Ishikawa (cell line): Measurements from ENCODE around the gene RREB1.

Experiments used
- CEBPB ChIP-seq: IDR thresholded peaks from 2 replicates; pipeline ENCODE4 v1.6.1; 2012
- CREB1 ChIP-seq: IDR thresholded peaks from 2 replicates; pipeline ENCODE4 v1.6.1; 2012; ENCODE audit warnings: low read depth
- EGR1 ChIP-seq: IDR thresholded peaks from 2 replicates; pipeline ENCODE4 v1.6.1; 2012
- EP300 ChIP-seq: IDR thresholded peaks from 2 replicates; pipeline ENCODE4 v1.6.1; 2012; ENCODE audit warnings: borderline replicate concordance
- FOXM1 ChIP-seq: IDR thresholded peaks from 2 replicates; pipeline ENCODE4 v1.6.1; 2012; ENCODE audit warnings: low read depth, borderline replicate concordance
- MAX ChIP-seq: IDR thresholded peaks from 2 replicates; pipeline ENCODE4 v1.6.1; 2012
- NFIC ChIP-seq: IDR thresholded peaks from 2 replicates; pipeline ENCODE4 v1.6.1; 2012
- RAD21 ChIP-seq: IDR thresholded peaks from 2 replicates; pipeline ENCODE4 v1.6.1; 2012; ENCODE audit warnings: low read depth
- REST ChIP-seq: IDR thresholded peaks from 2 replicates; pipeline ENCODE4 v1.6.1; 2012; ENCODE audit warnings: low read depth, mild to moderate bottlenecking
- TAF1 ChIP-seq: IDR thresholded peaks from 2 replicates; pipeline ENCODE4 v1.6.1; 2012; ENCODE audit warnings: low read depth, mild to moderate bottlenecking
- TCF12 ChIP-seq: IDR thresholded peaks from 2 replicates; pipeline ENCODE4 v1.6.1; 2012; ENCODE audit warnings: low read depth
- TEAD4 ChIP-seq: IDR thresholded peaks from 2 replicates; pipeline ENCODE4 v1.6.1; 2012
- USF1 ChIP-seq: IDR thresholded peaks from 2 replicates; pipeline ENCODE4 v1.6.1; 2012
- YY1 ChIP-seq: IDR thresholded peaks from 2 replicates; pipeline ENCODE4 v1.6.1; 2012; ENCODE audit warnings: low read depth
- ZBTB7A ChIP-seq: IDR thresholded peaks from 2 replicates; pipeline ENCODE4 v1.6.1; 2012; ENCODE audit warnings: low read depth

RREB1 gene

GRCh38 chr6:7108964-7109836 lies 1.4 kb downstream of the RREB1 start:
- no peak for TF ChIP-seq USF1
- TF ChIP-seq CREB1: no peak
- TF ChIP-seq ZBTB7A: peak; percentile 67; the same call in 1 of the 2 replicates

GRCh38 chr6:7110092-7110792 lies 2.5 kb downstream of the RREB1 start:
- TF ChIP-seq MAX (no peak), RAD21 (no peak), TAF1 (no peak), NFIC (no peak), YY1 (no peak), TEAD4 (no peak), REST (no peak), CREB1 (no peak), USF1 (no peak), ZBTB7A (no peak), FOXM1 (no peak), EGR1 (no peak), TCF12 (no peak), EP300 (no peak)

GRCh38 chr6:7111095-7111690 lies 3.4 kb downstream of the RREB1 start:
- TF ChIP-seq TCF12 (no peak), CEBPB (no peak), EP300 (no peak), EGR1 (no peak), ZBTB7A (no peak), CREB1 (no peak), RAD21 (no peak), USF1 (no peak), FOXM1 (no peak)

GRCh38 chr6:7112171-7112570 lies 4.4 kb downstream of the RREB1 start:
- no peak for TF ChIP-seq TEAD4
- TF ChIP-seq FOXM1: no peak
- no peak for TF ChIP-seq EGR1
- TF ChIP-seq TAF1: no peak
- no peak for TF ChIP-seq MAX
- no peak for TF ChIP-seq CEBPB
- TF ChIP-seq USF1: no peak
- no peak for TF ChIP-seq NFIC
- TF ChIP-seq YY1: no peak
- no peak for TF ChIP-seq REST
- TF ChIP-seq EP300: no peak
- TF ChIP-seq TCF12: no peak
- no peak for TF ChIP-seq CREB1
- no peak for TF ChIP-seq ZBTB7A
- no peak for TF ChIP-seq RAD21
